ENCODE data around the gene MTG2. TPM values are rescaled to one million over a fixed set of nuclear protein-coding genes. Genes with fewer than 3 reads are reported as not detected.

MTG2 gene
- total and polyA plus RNA-seq, 2 of the 13 experiments (the other 11 are each of a cell fraction or from before 2014, with no cell fraction given): 20.4 to 37.8 TPM

GRCh38 chr20:62179162-62179504, 3.7 kb upstream of the MTG2 start (continued):
- TF ChIP-seq ZNF407 (CRISPR knock-in tag; IDR thresholded peaks at IDR 0.05; ENCODE audit: not compliant biosample characterization) (no peak), SRY (CRISPR knock-in tag; IDR thresholded peaks at IDR 0.05) (no peak)

GRCh38 chr20:62181808-62182207, 1.0 kb upstream of the MTG2 start:
- peak overlapping the region; percentile 90 for H3K27ac ChIP-seq (ENCODE audit: extremely low read length, insufficient read depth, low read length)
- BruUV-seq (replicated peaks): no TSS peak
- peaks cover 39% of the 10 kb centered on the region for H3K4me1 ChIP-seq (ENCODE audit: insufficient read depth, low read length)
- TF ChIP-seq NFE2 (CRISPR knock-in tag; IDR thresholded peaks at IDR 0.05) (no peak), CENPX (CRISPR knock-in tag; IDR thresholded peaks at IDR 0.05) (no peak), NAIF1 (CRISPR knock-in tag; IDR thresholded peaks at IDR 0.05; ENCODE audit: borderline replicate concordance) (no peak), MAFF (IDR thresholded peaks at IDR 0.05; ENCODE audit: low read depth, low read length) (peak; percentile 66; the same call in 1 of the 2 replicates), RBM22 (optimal IDR thresholded peaks at IDR 0.05; ENCODE audit: low read length) (peak; percentile 86), ADNP (CRISPR knock-in tag; IDR thresholded peaks at IDR 0.05) (no peak), MAFK (conservative IDR thresholded peaks at IDR 0.05 in 1 of 2, IDR thresholded peaks at IDR 0.05 in 1 of 2; ENCODE audit: low read length in 2 of 2) (peak; percentile 67 to 75), PPARG (CRISPR knock-in tag; conservative IDR thresholded peaks at IDR 0.05) (0 out of 2 replicates have a peak, but pooled peaks have one; percentile 14), USF2 (IDR thresholded peaks at IDR 0.05; ENCODE audit: low read depth, low read length) (no peak), USF2 (CRISPR knock-in tag; IDR thresholded peaks at IDR 0.05; ENCODE audit: borderline replicate concordance) (no peak)
- WGBS (ENCODE audit: low lambda C conversion rate): 93% methylated on average over 2 of the region's 2 CpGs
- no peaks in the 10 kb centered on the region for H3K9me3 ChIP-seq (ENCODE audit: low read length)
- H3K27me3 ChIP-seq (ENCODE audit: control insufficient read depth in 1 of 2, insufficient read depth in 2 of 2, low read length in 2 of 2): no peaks in the 10 kb centered on the region; a peak in 2 of 5 replicates
- ATAC-seq (no peak), DNase-seq (ENCODE audit: low spot score) (no peak), FAIRE-seq (no peak)
- intact Hi-C loops (cut with micrococcal nuclease; ENCODE audit: unreplicated experiment): loop anchor here (1.0 kb wide), 1 partner anchor 56 kb away; the partner anchor contains the start of gene OSBPL2
- H4K20me1 ChIP-seq (ENCODE audit: insufficient read depth, low read length): no peaks in the 10 kb centered on the region
- no peak overlapping the region for H2AFZ ChIP-seq (ENCODE audit: low read length)
- ChIA-PET CTCF (ENCODE audit: low intra/inter-chr PET ratio, low total read pairs) (no interaction called here), POLR2A (interaction anchor here (1.8 kb wide), 1 partner anchor 115 kb away, joined by 6 read pairs; no protein-coding TSS in a partner anchor)
- peaks cover 9 to 14% of the 10 kb centered on the region in 2 experiments; a peak in 4 of 5 replicates for H3K36me3 ChIP-seq (replicated peaks in 1 of 2; ENCODE audit: control insufficient read depth in 1 of 2, insufficient read depth in 2 of 2, low read length in 2 of 2)
- peak overlapping the region; percentile 97 for H3K9ac ChIP-seq (ENCODE audit: insufficient read depth, low read depth, low read length)
- H3K4me3 ChIP-seq (replicated peaks in 1 of 3; ENCODE audit: insufficient read depth in 1 of 3, low read depth in 2 of 3, low read length in 3 of 3): peak overlapping the region; percentile 87 to 96 (median 90); a peak in 5 of 6 replicates
- peak overlapping the region; percentile 70 for H3K4me2 ChIP-seq (ENCODE audit: low read depth, low read length)
- peaks cover 25% of the 10 kb centered on the region for H3K79me2 ChIP-seq (ENCODE audit: insufficient read depth, low read length)
- in situ Hi-C loops (cut with HindIII; ENCODE audit: extremely low pct_ligation_motif_present, low pct_unique_long_range_greater_than_20kb): no loop called here

Data from HepG2 (cell line).